ENCODE data around the gene WAPL.

The WAPL gene

DNA sequence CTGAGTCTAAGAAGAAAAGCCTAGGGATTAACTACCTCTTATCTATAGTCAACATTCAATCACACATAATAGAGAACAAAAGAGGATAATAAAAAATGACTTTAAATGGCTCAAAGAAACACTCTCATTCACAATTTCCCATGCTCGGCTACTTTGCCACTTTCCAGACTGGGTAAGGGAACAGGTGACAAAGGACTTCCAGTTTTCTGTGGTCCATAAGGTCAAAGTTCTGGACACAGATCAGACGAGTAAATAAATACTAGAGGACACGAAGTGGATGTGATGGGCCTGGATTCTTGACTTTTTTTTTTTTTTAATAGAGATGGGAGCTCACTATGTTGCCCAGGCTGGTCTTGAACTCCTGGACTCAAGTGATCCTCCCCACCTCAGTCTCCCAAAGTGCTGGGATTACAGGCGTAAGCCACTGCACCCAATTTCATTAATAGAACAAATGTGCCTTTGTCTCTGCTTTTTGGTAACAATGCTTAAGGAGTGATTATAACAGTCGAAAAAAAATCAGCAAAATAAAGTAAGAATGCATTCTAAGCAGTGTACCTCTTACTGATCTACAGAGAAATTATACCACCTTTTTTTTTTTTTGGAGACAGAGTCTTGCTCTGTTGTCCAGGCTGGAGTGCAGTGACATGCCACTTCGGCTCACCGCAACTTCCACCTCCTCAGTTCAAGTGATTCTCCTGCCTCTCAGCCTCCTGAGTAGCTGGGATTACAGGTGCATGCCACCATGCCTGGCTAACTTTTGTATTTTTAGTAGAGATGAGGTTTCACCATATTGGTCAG lies 70.6 kb downstream of the WAPL start:
- DNase-seq: no peak

DNA sequence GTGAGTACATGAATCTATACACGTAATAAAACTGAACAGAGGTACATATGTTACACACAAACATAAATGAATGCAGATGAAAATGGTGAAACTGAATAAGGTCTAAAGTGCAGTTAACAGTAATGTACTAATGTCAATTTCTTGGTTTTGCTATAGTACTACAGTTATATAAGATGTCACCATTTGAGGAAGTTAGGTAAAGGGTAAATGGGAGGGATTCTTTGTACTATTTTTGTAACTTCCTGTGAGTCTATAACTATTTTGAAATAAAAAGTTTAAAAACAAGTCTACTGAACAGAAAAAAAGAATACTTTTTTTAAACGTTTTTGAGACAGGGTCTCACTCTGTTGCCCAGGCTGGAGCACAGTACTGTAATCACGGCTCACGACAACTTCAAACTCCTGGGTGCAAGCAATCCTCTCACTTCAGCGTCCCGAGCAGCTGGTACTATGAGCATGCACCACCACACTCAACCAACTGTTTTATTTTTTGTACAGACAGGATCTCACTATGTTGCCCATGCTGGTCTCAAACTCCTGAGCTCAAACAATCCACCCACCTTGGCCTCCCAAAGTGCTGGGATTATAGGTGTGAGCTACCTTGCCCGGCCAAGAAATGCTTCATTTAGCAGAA lies 71.5 kb downstream of the WAPL start:
- no peak for DNase-seq

DNA sequence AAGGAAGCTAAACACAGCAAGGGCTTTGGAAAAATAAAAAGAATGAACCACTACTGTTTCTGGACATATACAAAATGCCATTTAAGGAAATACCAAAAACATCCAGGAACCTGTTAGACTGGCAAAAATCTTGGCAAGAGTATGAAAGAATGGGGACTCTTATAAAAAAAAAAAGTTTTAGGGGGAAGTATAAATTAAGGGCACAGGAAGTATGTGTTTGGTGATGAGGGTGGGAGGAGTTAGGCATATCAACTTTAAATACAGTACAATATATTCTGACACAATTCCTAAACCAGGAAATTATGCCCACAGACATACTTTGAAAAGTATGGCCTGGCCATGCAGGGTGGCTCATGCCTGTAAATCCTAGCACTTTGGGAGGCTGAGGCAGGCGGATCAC lies 74.2 kb downstream of the WAPL start:
- DNase-seq: no peak

DNA sequence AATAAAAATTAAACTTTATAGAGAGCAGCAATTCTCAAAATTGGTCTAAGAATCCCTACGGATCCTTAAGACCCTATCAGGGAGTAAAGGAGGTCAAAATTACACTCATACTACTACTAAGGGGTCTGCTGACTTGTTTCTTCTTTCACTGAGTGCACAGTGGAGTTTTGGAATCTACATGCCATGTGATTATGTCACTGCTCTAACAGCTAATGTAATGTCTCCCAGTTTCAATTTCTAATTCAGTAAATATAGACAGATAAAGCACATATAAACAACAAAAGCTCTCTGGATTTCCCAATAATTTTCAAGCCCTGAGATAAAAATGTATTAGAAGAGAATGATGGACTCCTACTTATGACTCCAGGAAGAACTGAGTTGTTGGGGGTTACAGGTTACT lies 74.6 kb downstream of the WAPL start:
- no peak for DNase-seq

DNA sequence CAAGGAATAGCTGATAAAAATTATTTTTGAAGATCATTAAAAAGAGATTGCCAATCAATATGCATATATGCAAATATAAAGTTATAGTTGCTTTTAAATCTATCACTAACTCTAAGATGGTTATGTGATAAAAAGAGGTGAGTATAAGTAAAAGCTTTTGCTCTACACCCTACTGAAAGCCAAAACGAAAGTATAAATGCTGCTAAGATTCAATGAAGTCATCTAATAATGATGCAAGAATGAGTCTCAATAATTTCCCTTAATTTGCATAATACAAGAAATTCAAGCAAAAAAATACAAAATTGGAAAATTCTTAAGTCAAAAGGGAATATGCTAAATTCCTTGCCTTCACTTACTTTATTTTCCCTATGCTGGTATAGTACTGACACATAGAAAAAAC lies 75.2 kb downstream of the WAPL start:
- no peak for DNase-seq

DNA sequence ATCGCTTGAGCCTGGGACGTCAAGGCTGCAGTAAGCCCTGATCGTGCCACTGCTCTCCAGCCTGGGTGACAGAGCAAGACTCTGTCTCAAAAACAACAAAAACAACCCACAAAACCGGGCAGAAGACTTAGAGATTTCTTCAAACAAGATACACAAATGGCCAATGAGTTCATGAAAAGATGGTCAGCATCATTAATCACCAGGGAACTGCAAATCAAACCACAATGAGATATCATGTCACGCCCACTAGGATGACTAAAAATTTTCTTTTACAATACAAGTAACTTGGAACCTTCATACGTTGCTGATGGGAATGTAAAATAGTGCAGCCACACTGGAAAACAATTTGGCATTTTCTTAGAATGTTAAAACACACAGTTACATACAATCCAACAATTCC lies 77.7 kb downstream of the WAPL start:
- no peak for DNase-seq

DNA sequence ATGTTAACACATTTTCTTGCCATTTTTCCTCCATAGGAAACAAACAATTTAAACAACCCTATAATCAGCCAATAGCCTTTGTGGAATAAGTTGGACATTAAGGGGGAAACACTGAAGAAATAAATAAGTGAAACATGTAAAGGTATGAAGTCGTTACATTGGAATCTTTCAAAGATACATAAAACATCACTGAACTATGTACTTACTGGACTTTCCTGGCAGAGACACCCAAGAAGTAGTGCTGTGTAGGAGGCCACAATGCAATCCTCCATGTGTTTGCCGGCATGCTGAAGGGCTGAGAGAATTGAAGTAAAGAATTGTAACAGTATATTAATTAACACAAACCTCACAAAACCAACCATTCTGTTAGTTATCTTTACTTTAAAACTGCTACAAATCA lies 78.5 kb downstream of the WAPL start:
- no peak for DNase-seq

DNA sequence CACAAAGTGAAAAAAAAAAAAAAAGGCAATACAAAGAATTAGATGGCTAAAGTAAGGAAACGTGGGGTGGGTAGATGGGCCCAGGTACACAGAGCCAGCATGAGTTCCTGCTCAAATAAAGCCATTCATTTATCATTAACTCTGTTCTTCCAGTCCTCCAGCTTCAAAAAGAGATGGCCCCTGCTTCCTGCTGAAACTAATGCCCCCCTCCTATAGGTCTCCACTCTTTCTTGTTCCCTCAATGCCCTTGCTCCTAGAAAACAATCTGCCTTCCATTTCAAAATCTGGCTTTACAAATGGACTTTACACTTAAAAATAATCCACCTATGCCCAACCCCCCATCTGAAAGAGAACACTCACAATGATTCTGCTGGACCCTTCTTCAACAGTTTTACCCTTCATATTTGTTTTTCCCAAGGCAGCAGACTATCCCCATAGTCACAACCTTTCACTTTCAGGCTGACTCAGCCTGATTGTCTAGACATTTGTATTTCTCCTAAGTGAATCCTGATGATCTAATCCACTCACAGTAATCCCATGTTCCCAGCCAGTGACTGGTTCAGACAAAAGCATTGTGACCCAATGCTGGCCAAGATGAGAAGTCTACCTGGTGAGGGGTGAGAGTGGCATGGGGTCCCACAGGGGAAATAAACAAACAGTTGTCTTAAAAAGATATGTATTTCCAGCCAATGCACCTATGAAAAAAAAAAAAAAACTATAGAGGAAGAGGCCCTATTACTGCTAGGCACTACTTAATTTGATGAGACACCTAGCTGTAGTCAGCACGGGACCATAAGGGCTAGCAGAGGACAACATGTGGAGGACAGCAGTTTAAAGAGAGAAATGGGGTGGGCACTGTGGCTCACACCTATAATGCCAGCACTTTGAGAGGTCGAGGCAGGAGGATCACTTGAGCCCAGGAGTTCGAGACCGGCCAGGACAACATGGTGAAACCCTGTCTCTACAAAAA lies 80.4 kb downstream of the WAPL start:
- DNase-seq: no peak

DNA sequence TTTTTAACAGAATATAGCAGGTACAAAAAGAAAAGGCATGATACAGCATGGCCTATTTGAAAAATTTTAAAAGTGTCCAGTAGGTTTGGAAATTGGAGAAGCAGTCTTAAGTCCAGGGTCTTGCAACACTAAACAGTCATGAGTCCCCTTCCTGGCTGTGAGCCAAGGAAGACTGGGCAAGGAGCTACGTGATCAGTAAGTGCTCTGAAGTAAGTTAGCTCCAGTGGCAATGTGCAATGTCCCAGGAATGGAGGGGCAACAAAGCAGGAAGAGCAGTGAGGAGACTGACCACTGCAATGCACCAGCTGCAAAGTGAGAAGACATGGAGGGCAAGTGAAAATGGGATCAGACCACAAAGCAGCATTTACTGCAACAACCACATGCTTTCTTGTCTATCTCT lies 82.0 kb downstream of the WAPL start:
- no peak for DNase-seq

DNA sequence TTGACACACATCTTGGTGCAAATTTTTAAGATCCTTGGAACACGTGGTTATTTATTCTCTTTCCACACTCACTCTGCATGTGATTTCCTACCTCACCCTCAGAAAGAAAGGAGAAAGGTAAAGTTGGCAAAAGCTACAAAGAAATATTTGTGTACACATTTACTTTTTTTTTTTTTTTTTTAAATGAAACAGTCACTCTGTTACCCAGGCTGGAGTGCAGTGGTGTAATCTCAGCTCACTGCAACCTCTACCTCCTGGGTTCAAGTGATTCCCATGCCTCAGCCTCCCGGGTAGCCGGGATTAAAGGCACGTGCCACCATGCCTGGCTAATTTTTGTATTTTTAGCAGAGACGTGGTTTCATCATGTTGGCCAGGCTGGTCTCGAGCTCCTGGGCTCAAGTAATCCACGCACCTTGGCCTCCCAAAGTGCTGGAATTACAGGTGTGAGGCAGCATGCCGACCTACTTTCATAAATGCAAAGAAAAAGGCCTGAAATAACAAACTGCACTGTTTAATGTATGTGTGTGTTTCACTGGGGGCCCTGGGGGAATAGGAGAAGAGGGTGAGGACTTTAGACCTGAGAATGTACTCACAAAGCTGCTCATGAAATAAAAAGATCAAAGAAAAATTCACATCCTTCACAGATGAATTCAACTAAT lies 83.4 kb downstream of the WAPL start:
- no peak for DNase-seq

DNA sequence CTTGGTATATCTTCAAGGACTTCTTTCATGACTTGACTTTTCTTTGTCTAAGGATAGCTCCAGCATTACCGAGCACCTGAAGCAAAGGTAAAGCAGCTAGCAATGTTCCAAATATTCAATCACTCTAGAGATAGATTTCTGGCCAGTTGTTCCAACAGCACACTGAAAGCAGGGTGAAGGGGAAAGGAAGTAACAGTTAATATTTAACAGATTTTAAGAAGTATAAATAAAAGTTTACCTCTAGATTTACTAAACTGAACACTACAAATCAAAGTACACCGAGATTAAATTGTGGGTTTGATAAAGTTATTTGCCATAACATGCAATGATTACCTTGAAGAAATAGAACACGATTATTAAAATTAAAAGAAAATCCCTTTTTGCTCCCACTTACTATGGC lies 84.1 kb downstream of the WAPL start:
- DNase-seq: no peak

DNA sequence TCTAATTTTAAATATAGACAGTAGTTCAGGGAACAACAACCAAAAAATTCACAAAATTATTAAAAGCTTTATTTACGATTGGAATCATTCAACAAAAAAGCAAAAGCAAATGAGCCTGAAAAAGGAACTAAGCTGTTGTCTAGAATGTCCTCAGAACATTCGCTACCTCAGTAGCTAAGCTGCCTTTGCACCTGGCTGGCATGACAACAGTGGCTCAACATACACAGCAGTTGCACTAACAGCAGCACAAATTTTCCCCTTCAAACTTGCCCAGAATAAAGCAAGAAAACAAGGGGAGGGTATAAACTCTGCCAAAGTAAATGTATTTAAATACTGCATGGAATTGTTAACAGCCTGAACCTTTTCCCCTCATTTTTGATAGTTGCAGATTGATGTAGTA lies 84.6 kb downstream of the WAPL start:
- no peak for DNase-seq

DNA sequence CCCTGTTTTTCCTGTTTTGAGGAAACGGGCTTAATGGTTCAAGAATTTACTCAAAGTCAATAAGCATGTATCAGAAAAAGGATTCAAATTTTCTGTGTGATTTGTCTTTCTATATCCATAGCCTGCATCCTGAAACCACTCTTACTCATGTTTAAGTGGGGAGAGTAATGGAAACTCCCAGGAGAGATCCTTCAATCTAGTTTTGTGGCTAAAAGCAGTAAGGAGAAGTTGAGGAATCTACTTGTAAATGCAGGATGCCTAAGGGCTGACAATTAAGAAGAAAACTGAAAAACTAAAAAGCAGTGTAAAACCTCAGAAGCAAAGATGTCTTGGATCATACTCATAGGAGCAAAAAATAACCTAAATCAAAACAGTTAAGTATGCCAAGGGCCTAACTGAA lies 86.9 kb downstream of the WAPL start:
- no peak for DNase-seq

DNA sequence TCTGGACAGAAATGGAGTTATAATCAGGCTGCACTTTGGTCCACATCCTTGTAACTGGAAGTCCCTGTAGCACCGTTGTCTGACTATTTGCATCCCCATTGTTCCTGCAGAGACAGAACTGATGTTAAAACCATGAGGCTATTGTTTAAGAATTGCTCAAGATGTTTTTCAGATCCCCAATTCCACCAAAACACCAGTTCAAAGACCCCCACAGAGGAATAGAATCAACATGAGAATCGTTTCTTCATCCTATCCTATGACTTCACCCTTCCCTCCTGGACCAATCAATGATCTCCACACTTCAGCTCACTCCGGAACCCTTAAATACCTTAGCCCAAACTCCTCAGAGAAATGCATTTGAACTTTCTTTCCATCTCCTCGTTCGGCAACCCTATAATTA lies 97.9 kb downstream of the WAPL start:
- no peak for DNase-seq

DNA sequence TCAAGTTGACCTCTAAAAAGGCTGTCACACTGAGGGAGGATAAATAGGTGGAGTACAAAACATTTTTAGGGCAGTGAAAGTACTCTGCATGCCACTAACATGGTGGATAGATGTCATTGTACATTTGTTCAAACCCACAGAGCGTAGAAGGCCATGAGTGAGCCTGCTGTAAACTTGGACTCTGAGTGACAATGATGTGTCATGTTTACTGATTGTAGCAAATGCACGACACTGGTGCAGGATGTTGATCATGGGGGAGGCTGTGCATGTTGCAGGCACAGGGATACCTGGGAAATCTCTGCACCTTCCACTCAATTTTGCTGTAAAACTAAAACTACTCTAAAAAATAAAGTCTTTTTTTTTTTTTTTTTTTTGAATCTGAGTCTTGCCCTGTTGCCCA lies 102.5 kb downstream of the WAPL start:
- DNase-seq: no peak

DNA sequence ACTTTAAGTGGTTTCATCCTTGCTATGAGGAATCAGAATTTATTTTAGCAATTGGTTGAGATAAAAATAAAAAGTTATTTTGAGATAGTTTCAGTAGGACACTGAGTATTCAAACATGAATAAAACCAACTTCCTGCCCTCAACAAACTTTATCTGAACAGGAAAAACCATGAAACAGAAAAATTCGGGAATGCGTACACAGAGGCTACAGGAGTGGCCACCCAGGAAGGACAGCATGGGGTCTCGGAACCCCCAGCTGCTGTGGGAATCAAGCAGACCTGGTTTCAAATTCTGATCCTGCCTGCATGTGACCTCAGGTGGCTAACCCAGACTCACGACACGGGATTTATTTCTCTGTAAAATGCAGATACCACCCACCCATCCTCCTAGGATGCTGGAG lies 106.0 kb downstream of the WAPL start:
- no peak for DNase-seq

DNA sequence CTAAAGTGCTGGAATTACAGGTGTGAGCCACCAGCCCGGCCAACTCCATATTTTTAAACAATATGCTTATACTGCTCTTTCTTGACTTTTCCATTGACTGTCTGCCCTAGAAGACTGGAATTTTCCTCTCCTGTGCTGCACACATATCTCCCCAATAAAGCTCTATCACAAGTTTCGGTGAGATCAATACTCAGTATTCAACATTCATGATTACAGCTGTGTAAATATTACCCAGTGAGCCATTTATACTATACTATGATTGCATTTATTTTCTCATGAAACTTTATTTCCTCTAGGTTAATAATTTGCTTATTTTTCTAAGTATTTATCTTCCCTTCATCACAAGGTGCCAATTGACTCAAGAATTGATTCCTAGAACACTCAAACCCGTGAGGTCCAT lies 106.5 kb downstream of the WAPL start:
- DNase-seq: no peak

DNA sequence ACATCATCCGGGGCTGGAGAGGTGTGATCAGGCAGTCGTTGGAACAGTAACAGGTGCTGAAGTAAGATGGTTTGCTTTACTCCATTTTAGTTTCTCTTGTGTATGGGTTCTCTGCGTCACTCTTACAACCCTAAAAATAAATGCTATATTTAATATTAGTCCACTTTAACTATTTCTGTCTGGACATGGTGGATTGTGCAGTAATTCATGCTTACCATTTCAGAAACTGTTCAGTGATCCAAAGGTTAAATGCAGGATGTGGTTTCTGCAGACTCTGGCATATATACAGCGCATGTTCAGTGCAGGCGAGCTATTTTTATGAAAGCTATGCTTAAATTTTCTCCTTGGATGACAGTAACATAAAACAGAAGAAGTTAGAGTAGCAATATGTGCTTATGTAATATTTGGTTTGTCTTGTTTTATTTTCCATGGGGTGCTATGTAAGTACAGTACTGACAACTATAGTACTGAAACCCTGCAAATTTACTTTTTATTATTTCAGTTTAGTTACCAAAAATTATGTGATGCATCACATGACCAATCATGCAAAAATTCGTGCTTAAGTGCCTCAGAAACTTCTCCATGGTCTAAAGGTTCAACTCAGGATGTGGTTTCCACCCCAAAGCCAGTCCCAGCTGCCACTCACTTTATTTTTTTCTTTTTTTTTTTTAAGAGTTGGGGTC lies 108.4 kb downstream of the WAPL start:
- DNase-seq: no peak

DNA sequence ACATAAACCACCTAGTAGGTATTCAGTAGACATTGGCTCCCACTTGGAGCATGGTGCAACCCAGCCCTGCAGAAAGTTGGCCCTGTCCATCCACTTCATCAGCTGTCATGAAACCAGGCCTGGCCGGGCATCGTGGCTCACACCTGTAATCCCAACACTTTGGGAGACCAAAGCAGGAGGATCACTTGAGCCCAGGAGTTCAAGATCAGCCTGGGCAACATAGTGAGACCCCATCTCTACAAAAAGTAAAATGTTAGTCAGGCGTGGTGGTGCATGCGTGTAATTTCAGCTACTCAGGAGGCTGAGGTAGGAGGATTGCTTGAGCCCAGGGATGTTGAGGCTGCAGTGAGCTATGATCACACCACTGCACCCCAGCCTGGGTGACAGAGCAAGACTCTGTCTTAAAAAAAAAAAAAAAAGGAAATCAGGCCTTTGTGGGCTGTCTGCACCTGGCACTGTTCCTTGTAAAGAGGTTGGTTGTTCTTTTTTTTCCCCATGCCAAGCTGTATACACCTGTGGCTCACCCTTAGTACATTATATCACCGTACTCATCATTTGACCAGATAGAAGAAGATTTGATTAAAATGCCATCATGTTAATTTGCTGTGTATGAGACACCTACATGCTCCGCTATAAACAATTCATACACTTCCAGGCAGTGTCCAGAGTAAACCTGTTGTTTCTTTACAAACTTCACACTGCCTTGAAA lies 109.6 kb downstream of the WAPL start:
- no peak for DNase-seq

DNA sequence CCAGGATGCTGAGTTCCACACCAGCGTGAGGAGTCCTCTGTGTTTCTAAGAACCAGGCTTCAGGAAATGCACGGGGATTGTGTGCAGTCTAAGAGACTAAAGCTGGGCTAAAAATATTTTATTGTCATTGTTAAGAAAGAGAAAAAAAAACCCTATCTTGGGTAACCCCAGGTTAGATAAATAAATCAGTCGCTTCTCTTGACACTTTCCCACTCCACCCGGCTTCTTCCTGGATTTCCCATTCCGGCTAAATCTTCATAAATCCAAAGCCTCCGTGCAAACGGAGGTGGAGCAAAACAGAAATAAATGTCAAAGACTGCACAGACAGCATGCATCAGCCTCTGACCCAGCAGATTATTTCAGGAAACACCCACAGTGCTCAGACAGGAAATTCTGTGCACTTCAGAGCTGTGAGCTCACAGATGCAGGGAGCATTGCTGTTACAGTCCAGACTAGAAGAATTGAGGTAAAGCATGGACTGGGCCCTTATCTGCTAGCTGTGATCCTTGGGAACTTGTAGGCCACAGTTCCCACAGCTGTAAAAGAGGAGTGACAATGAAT lies 110.2 kb downstream of the WAPL start:
- DNase-seq: no peak

DNA sequence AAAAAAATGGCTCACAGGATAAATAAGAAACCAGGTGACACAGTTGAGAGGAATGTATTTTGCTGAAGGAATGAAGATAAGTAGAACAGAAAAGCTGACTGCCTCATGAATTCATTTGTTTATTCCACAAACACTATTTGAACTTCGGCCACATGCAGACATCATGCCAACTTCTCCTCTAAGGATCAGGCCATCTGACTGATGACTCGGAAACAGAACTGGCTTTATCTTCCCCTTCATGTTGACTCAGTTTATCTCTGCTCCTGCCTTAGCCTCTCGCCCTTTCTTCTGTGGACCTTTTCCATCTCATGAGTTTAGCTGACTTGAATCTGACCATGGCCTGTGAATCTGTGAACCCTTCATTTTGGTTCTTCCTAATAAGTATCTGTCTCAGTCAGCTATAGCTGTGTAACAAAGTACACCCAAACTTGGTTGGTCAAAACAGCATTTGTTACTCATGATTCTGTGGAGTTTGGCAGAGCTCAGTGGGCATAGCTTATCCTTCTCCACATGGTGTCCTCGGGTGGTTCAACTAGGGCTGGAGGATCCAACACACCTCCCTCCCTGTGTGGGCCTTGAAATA lies 111.0 kb downstream of the WAPL start:
- no peak for DNase-seq
